Measurements from ENCODE around the gene JCAD.

The JCAD gene

DNA sequence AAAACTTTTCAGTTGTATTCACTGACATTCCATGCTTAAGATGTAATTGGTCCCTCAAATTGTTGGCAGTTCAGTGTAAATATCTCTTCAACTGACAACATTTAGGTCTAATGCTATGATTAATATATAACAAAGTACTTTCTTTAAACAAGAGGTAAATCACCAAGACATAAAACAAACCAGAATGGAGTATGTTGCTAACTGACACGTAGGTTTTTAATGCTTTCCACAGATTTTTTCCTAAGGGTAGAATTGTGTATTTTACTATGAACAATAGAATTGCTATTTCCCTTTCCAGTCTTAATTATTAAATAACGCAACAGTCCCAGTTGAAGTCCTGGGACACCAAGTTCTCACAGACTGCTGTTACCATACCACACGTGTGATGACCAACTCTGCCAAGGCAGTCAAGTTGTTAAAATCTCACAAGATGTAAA is 4.1 kb downstream of the JCAD start:
- H3K18ac ChIP-seq (ENCODE audit: low read length), result no peak overlapping the region
- H2AK5ac ChIP-seq (ENCODE audit: low read length), result no peak overlapping the region
- no peak overlapping the region for H3K4me3 ChIP-seq (ENCODE audit: low read depth, low read length)
- no peak overlapping the region for H3K14ac ChIP-seq (ENCODE audit: low read length)
- no peak overlapping the region for H2AFZ ChIP-seq (ENCODE audit: insufficient read depth, low read length, poor library complexity)
- H3K9ac ChIP-seq (ENCODE audit: low read length), result no peak overlapping the region
- no CpG with 5 or more reads among the region's 3 CpGs for WGBS (ENCODE audit: extremely low coverage, insufficient coverage, insufficient read length)
- H4K8ac ChIP-seq (ENCODE audit: low read depth, low read length), result no peak overlapping the region
- no peaks in the 10 kb centered on the region for H3K27me3 ChIP-seq (ENCODE audit: insufficient read depth, low read length)
- no peak overlapping the region for H4K12ac ChIP-seq (ENCODE audit: low read depth, low read length)
- H3K9me3 ChIP-seq (ENCODE audit: insufficient read depth, low read depth, low read length), result no peaks in the 10 kb centered on the region
- no peak overlapping the region for H3K27ac ChIP-seq (ENCODE audit: low read depth, low read length)
- no peak overlapping the region for H3K4me2 ChIP-seq (ENCODE audit: low read length)
- no peak overlapping the region for H3K23ac ChIP-seq (ENCODE audit: low read length)
- H2BK5ac ChIP-seq (ENCODE audit: low read depth, low read length, poor library complexity), result no peak overlapping the region
- H3K4me1 ChIP-seq (ENCODE audit: control insufficient read depth in 1 of 2, insufficient read depth in 2 of 2, low read length in 2 of 2), result peaks cover 7 to 13% of the 10 kb centered on the region in 2 experiments
- peak in 1 of 2 donors; percentile 28 for DNase-seq
- peaks cover 14% of the 10 kb centered on the region for H3K79me1 ChIP-seq (ENCODE audit: low read length)
- no peak overlapping the region for H3K4ac ChIP-seq (ENCODE audit: low read depth, low read length)
- no peak overlapping the region for H4K91ac ChIP-seq (ENCODE audit: low read depth, low read length)
- H2BK120ac ChIP-seq (ENCODE audit: insufficient read depth, low read length, poor library complexity), result no peak overlapping the region
- H3K79me2 ChIP-seq (ENCODE audit: control insufficient read depth, insufficient read depth, low read length, poor library complexity), result peaks cover 7% of the 10 kb centered on the region
- H3K36me3 ChIP-seq (ENCODE audit: control insufficient read depth in 1 of 2, insufficient read depth in 2 of 2, low read length in 2 of 2), result no peaks in the 10 kb centered on the region
- no peak overlapping the region for H2BK12ac ChIP-seq (ENCODE audit: low read length)

DNA sequence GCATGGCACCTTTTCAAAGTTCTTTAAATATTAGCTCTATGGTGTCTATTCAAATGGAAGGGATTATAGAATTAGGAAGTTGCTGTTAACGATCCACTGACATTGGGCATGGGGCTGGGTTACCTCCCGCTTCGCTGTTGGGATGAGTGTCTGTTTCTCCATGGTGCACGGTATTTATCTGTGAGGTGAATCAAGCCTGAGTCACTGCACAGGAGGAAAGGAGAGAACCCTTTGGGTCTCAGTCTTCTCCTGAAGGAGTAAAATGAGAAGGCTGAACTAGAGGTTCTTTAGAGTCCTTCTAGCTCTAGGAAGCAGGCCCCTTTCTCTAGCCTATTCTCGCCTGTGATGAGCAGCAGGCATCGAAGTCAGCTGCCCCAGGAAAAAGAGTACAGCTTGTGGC is 7.3 kb downstream of the JCAD start:
- H2BK5ac ChIP-seq (ENCODE audit: low read depth, low read length, poor library complexity), result no peak overlapping the region
- no peak overlapping the region for H3K18ac ChIP-seq (ENCODE audit: low read length)
- no peak overlapping the region for H3K14ac ChIP-seq (ENCODE audit: low read length)
- no peak overlapping the region for H3K4ac ChIP-seq (ENCODE audit: low read depth, low read length)
- H4K12ac ChIP-seq (ENCODE audit: low read depth, low read length), result no peak overlapping the region
- no CpG with 5 or more reads among the region's 6 CpGs for WGBS (ENCODE audit: extremely low coverage, insufficient coverage, insufficient read length)
- peaks cover 2% of the 10 kb centered on the region for H3K79me2 ChIP-seq (ENCODE audit: control insufficient read depth, insufficient read depth, low read length, poor library complexity)
- no peak overlapping the region for H3K4me3 ChIP-seq (ENCODE audit: low read depth, low read length)
- DNase-seq, result no peak
- H3K4me1 ChIP-seq (ENCODE audit: control insufficient read depth in 1 of 2, insufficient read depth in 2 of 2, low read length in 2 of 2), result no peaks in the 10 kb centered on the region
- no peak overlapping the region for H4K8ac ChIP-seq (ENCODE audit: low read depth, low read length)
- no peak overlapping the region for H3K23ac ChIP-seq (ENCODE audit: low read length)
- no peak overlapping the region for H3K9ac ChIP-seq (ENCODE audit: low read length)
- H3K27me3 ChIP-seq (ENCODE audit: insufficient read depth, low read length), result no peaks in the 10 kb centered on the region
- H4K91ac ChIP-seq (ENCODE audit: low read depth, low read length), result no peak overlapping the region
- no peak overlapping the region for H2AFZ ChIP-seq (ENCODE audit: insufficient read depth, low read length, poor library complexity)
- no peak overlapping the region for H2BK12ac ChIP-seq (ENCODE audit: low read length)
- no peak overlapping the region for H3K27ac ChIP-seq (ENCODE audit: low read depth, low read length)
- no peak overlapping the region for H2BK120ac ChIP-seq (ENCODE audit: insufficient read depth, low read length, poor library complexity)
- H3K36me3 ChIP-seq (ENCODE audit: control insufficient read depth in 1 of 2, insufficient read depth in 2 of 2, low read length in 2 of 2), result peaks cover 0 to 7% of the 10 kb centered on the region in 2 experiments
- no peaks in the 10 kb centered on the region for H3K9me3 ChIP-seq (ENCODE audit: insufficient read depth, low read depth, low read length)
- no peak overlapping the region for H3K4me2 ChIP-seq (ENCODE audit: low read length)
- H3K79me1 ChIP-seq (ENCODE audit: low read length), result no peaks in the 10 kb centered on the region
- no peak overlapping the region for H2AK5ac ChIP-seq (ENCODE audit: low read length)

DNA sequence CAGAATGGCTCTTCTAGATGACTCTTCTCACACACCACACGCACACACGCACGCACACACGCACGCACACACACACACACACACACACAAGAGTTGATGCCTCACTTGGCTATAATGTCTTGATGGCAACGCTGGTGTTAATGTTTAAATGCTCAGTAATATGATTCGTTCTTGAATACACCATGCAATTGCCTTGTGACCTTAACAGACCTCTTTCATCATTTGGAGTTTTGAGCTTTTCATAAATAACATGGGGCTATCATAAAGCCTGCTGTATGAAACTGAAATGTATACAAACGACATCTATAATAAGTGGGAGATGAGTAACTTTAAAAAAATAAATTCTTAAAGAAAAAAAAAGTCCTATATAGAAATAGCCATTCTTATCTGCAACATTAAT is 8.2 kb downstream of the JCAD start:
- no peak for DNase-seq
- no CpG with 5 or more reads among the region's 8 CpGs for WGBS (ENCODE audit: extremely low coverage, insufficient coverage, insufficient read length)
- Histone ChIP-seq H3K4ac (ENCODE audit: low read depth, low read length) (no peak overlapping the region), H3K14ac (ENCODE audit: low read length) (no peak overlapping the region), H3K27me3 (ENCODE audit: insufficient read depth, low read length) (no peaks in the 10 kb centered on the region), H3K23ac (ENCODE audit: low read length) (no peak overlapping the region), H2AFZ (ENCODE audit: insufficient read depth, low read length, poor library complexity) (no peak overlapping the region), H3K4me3 (ENCODE audit: low read depth, low read length) (no peak overlapping the region), H3K79me2 (ENCODE audit: control insufficient read depth, insufficient read depth, low read length, poor library complexity) (peaks cover 2% of the 10 kb centered on the region), H3K79me1 (ENCODE audit: low read length) (no peaks in the 10 kb centered on the region), H2BK120ac (ENCODE audit: insufficient read depth, low read length, poor library complexity) (no peak overlapping the region), H4K91ac (ENCODE audit: low read depth, low read length) (no peak overlapping the region), H4K8ac (ENCODE audit: low read depth, low read length) (no peak overlapping the region), H3K9me3 (ENCODE audit: insufficient read depth, low read depth, low read length) (no peaks in the 10 kb centered on the region), H4K12ac (ENCODE audit: low read depth, low read length) (no peak overlapping the region), H2BK5ac (ENCODE audit: low read depth, low read length, poor library complexity) (no peak overlapping the region), H3K27ac (ENCODE audit: low read depth, low read length) (no peak overlapping the region), H3K4me1 (ENCODE audit: control insufficient read depth in 1 of 2, insufficient read depth in 2 of 2, low read length in 2 of 2) (no peaks in the 10 kb centered on the region), H3K9ac (ENCODE audit: low read length) (no peak overlapping the region), H2AK5ac (ENCODE audit: low read length) (no peak overlapping the region), H3K18ac (ENCODE audit: low read length) (no peak overlapping the region), H3K4me2 (ENCODE audit: low read length) (no peak overlapping the region), H3K36me3 (ENCODE audit: control insufficient read depth in 1 of 2, insufficient read depth in 2 of 2, low read length in 2 of 2) (peaks cover 0 to 7% of the 10 kb centered on the region in 2 experiments), H2BK12ac (ENCODE audit: low read length) (no peak overlapping the region)

DNA sequence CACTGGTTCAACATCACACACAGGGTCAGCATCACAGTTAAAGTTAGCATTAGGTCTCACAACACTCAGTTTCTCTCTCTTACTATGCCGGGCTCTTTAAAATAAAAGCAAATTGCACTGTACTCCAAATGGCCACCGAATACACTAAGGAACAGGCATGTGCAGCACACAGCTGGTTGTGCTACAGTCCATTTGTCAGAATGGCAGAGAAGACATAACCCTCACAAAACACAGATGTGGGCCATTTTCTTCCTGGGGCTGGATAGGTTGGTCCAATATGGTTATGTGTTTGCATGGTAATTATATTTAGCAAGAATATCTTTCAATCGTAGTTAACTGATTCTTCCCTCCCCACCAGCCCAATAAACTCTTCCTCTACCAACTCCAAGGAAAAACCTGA is 9.0 kb downstream of the JCAD start:
- Histone ChIP-seq H3K23ac (ENCODE audit: low read length) (no peak overlapping the region), H4K12ac (ENCODE audit: low read depth, low read length) (no peak overlapping the region), H2BK120ac (ENCODE audit: insufficient read depth, low read length, poor library complexity) (no peak overlapping the region), H3K27ac (ENCODE audit: low read depth, low read length) (no peak overlapping the region), H3K4me1 (ENCODE audit: control insufficient read depth in 1 of 2, insufficient read depth in 2 of 2, low read length in 2 of 2) (no peaks in the 10 kb centered on the region), H3K9ac (ENCODE audit: low read length) (no peak overlapping the region), H2AK5ac (ENCODE audit: low read length) (no peak overlapping the region), H2AFZ (ENCODE audit: insufficient read depth, low read length, poor library complexity) (no peak overlapping the region), H3K4me2 (ENCODE audit: low read length) (no peak overlapping the region), H2BK5ac (ENCODE audit: low read depth, low read length, poor library complexity) (no peak overlapping the region), H3K4me3 (ENCODE audit: low read depth, low read length) (no peak overlapping the region), H3K27me3 (ENCODE audit: insufficient read depth, low read length) (no peaks in the 10 kb centered on the region), H3K14ac (ENCODE audit: low read length) (no peak overlapping the region), H3K18ac (ENCODE audit: low read length) (no peak overlapping the region), H4K91ac (ENCODE audit: low read depth, low read length) (no peak overlapping the region), H3K9me3 (ENCODE audit: insufficient read depth, low read depth, low read length) (no peaks in the 10 kb centered on the region), H3K79me1 (ENCODE audit: low read length) (no peaks in the 10 kb centered on the region), H3K4ac (ENCODE audit: low read depth, low read length) (no peak overlapping the region), H3K36me3 (ENCODE audit: control insufficient read depth in 1 of 2, insufficient read depth in 2 of 2, low read length in 2 of 2) (peaks cover 2 to 15% of the 10 kb centered on the region in 2 experiments), H3K79me2 (ENCODE audit: control insufficient read depth, insufficient read depth, low read length, poor library complexity) (peaks cover 2% of the 10 kb centered on the region), H4K8ac (ENCODE audit: low read depth, low read length) (no peak overlapping the region), H2BK12ac (ENCODE audit: low read length) (no peak overlapping the region)
- DNase-seq, result no peak
- no CpG with 5 or more reads among the region's 3 CpGs for WGBS (ENCODE audit: extremely low coverage, insufficient coverage, insufficient read length)

All from trophoblast cell (in vitro differentiated cells and primary cell).